ENCODE measurements around the gene CYSTM1.

- TF ChIP-seq POLR2A (IDR thresholded peaks at IDR 0.05) (no peak), CTCF (IDR thresholded peaks at IDR 0.05) (no peak), EP300 (IDR thresholded peaks at IDR 0.05) (no peak), POLR2AphosphoS5 (IDR thresholded peaks at IDR 0.05) (no peak)
These were observed 10.4 kb downstream of the CYSTM1 start for GRCh38 chr5:140185409-140185808.

Measured in sigmoid colon (tissue), 4 donors.